T-cell (primary cell): ENCODE data around the gene ATP12A. TPM values are rescaled to one million over a fixed set of nuclear protein-coding genes. Genes with fewer than 3 reads are reported as not detected.
A peak's percentile ranks its signal among the peaks of the same experiment; 100 is the strongest.

ENCODE experiments used
- ATAC-seq, 4 experiments: fragments of 200-7000 bp in 3 of 4; fragments of 150-1000 bp in 1 of 4; cut with Tn5 transposase; replicated peaks in 1 of 4; 1 replicate in 3 of 4; 2 replicates in 1 of 4; pipeline ENCODE4 v1.10.0; 2021; ENCODE audit warnings: moderate library complexity in 3 of 4, mild to moderate bottlenecking in 2 of 4, moderate number of reproducible peaks in 1 of 4
- CTCF ChIA-PET, 2 donors: fragments of 300-600 bp; sonication (Branson Sonifier 250); formaldehyde crosslinking; loops; one replicate each; lab custom pipeline; 2022; ENCODE audit warnings: antibody characterized with exemption in 2 of 2; lab: Charles Lee
- POLR2A ChIA-PET, 2 donors: fragments of 300-600 bp; sonication (Branson Sonifier 250); formaldehyde crosslinking; loops; one replicate each; lab custom pipeline; 2022; ENCODE audit warnings: antibody characterized with exemption in 2 of 2; lab: Charles Lee
- DNase-seq, 35 experiments: peaks; one replicate each; pipeline versions ENCODE4 v3.0.0 to v3.0.0-alpha.2; 2013 to 2023
- H3K27ac ChIP-seq: one replicate; pipeline ENCODE4 v1.5.1; 2013; ENCODE audit warnings: low read length
- H3K27me3 ChIP-seq, 2 experiments: replicated peaks in 1 of 2; 1 replicate in 1 of 2; 2 replicates in 1 of 2; pipeline versions ENCODE4 v1.6.1 to v1.7.0; 2013; ENCODE audit warnings: low read length in 1 of 2, mixed read lengths in 1 of 2; ENCODE audit not compliant: control insufficient read depth in 2 of 2, insufficient read depth in 2 of 2; ENCODE audit errors: extremely low read depth in 1 of 2
- H3K36me3 ChIP-seq, 2 donors: 1 replicate in 1 of 2; 2 replicates in 1 of 2; pipeline versions ENCODE4 v1.6.1 to v1.7.0; 2013; ENCODE audit warnings: low read length in 1 of 2; ENCODE audit not compliant: control insufficient read depth in 2 of 2, insufficient read depth in 1 of 2; ENCODE audit errors: extremely low read depth in 1 of 2
- H3K4me1 ChIP-seq, 2 experiments: 1 replicate in 1 of 2; 2 replicates in 1 of 2; pipeline versions ENCODE4 v1.6.1 to v1.7.0; 2013; ENCODE audit warnings: low read length in 2 of 2, mixed read lengths in 1 of 2; ENCODE audit not compliant: insufficient read depth in 2 of 2, control insufficient read depth in 1 of 2; ENCODE audit errors: extremely low read depth in 1 of 2
- H3K4me3 ChIP-seq, 2 donors: 1 replicate in 1 of 2; 2 replicates in 1 of 2; pipeline versions ENCODE4 v1.5.1 to v1.7.0; 2013; ENCODE audit warnings: mild to moderate bottlenecking in 2 of 2, low read length in 1 of 2, moderate library complexity in 1 of 2; ENCODE audit not compliant: control insufficient read depth in 1 of 2; ENCODE audit errors: extremely low read depth in 1 of 2
- H3K9me3 ChIP-seq: 2 replicates; pipeline ENCODE4 v1.7.0; 2013
- H3K27ac Mint-ChIP-seq, 2 donors: one replicate each; pipeline ENCODE4 v1.8.0; 2020 to 2021; ENCODE audit warnings: mild to moderate bottlenecking in 2 of 2, mixed read lengths in 2 of 2
- H3K27me3 Mint-ChIP-seq, 2 donors: one replicate each; pipeline ENCODE4 v1.8.0; 2021 to 2022; ENCODE audit warnings: mixed read lengths in 2 of 2
- H3K36me3 Mint-ChIP-seq: one replicate; pipeline ENCODE4 v1.8.0; 2021; ENCODE audit warnings: mixed read lengths
- H3K4me1 Mint-ChIP-seq, 3 donors: one replicate each; pipeline ENCODE4 v1.8.0; 2020 to 2022; ENCODE audit warnings: mixed read lengths in 3 of 3, mild to moderate bottlenecking in 1 of 3
- H3K4me3 Mint-ChIP-seq, 3 donors: one replicate each; pipeline ENCODE4 v1.8.0; 2020 to 2022; ENCODE audit warnings: mild to moderate bottlenecking in 3 of 3, mixed read lengths in 3 of 3, moderate library complexity in 3 of 3
- H3K9me3 Mint-ChIP-seq, 3 donors: one replicate each; pipeline ENCODE4 v1.8.0; 2020 to 2022; ENCODE audit warnings: mixed read lengths in 3 of 3
- WGBS: methylation state at CpG from one replicate; pipeline ENCODE4 v1.1.5; 2013; ENCODE audit warnings: missing lambda C conversion rate; ENCODE audit not compliant: insufficient coverage; 5-methylcytosine and 5-hydroxymethylcytosine counted together
- total RNA-seq, 35 experiments: library from RNA in 6 of 35; stranded (reverse) in 6 of 35; fragments of 120-200 nt in 1 of 35; gene quantifications; one replicate each; pipeline versions ENCODE4 v1.2.1 to v1.2.4 and lab custom pipeline; 2013 to 2026

ATP12A gene
- total RNA-seq, 5 donors from 2014 or later (not counting 1 experiment from before 2014, with no cell fraction given): not detected

GRCh38 chr13:24745516-24745860 lies 65.3 kb downstream of the ATP12A start:
- H3K9me3 ChIP-seq: no peaks in the 10 kb centered on the region
- Mint-ChIP-seq H3K27ac (no peak overlapping the region), H3K4me1 (peaks cover 6 to 15% (median 15%) of the 10 kb centered on the region in 3 donors), H3K9me3 (no peaks in the 10 kb centered on the region), H3K4me3 (no peak overlapping the region), H3K27me3 (peaks cover 36 to 44% of the 10 kb centered on the region in 2 donors), H3K36me3 (no peaks in the 10 kb centered on the region)
- DNase-seq (no peak), ATAC-seq (no peak)
- POLR2A ChIA-PET: no interaction called here
- no peaks in the 10 kb centered on the region for H3K36me3 ChIP-seq
- peaks cover 0 to 17% of the 10 kb centered on the region in 2 experiments for H3K4me1 ChIP-seq
- H3K4me3 ChIP-seq: no peak overlapping the region
- CTCF ChIA-PET: no interaction called here
- 39% methylated on average over 24 of the region's 24 CpGs for WGBS
- no peak overlapping the region for H3K27ac ChIP-seq
- H3K27me3 ChIP-seq: peaks cover 9 to 57% of the 10 kb centered on the region in 2 experiments

- H3K27ac ChIP-seq: no peak overlapping the region
- no peak overlapping the region for H3K4me3 Mint-ChIP-seq
- H3K4me1 ChIP-seq: peaks cover 0 to 17% of the 10 kb centered on the region in 2 experiments
- DNase-seq (no peak), ATAC-seq (no peak)
- H3K9me3 ChIP-seq: no peaks in the 10 kb centered on the region
- 5% methylated on average over 62 of the region's 70 CpGs for WGBS
- H3K4me3 ChIP-seq: no peak overlapping the region
- peaks cover 6 to 15% (median 15%) of the 10 kb centered on the region in 3 donors for H3K4me1 Mint-ChIP-seq
- ChIA-PET POLR2A (no interaction called here), CTCF (no interaction called here)
- H3K27me3 ChIP-seq: peaks cover 9 to 57% of the 10 kb centered on the region in 2 experiments
- peaks cover 42 to 50% of the 10 kb centered on the region in 2 donors for H3K27me3 Mint-ChIP-seq
- H3K36me3 ChIP-seq: no peaks in the 10 kb centered on the region
- H3K27ac Mint-ChIP-seq: no peak overlapping the region
- no peaks in the 10 kb centered on the region for H3K36me3 Mint-ChIP-seq
- no peaks in the 10 kb centered on the region for H3K9me3 Mint-ChIP-seq
Observed at GRCh38 chr13:24745861-24746617, 65.8 kb downstream of the ATP12A start.

GRCh38 chr13:24746618-24747247 lies 66.5 kb downstream of the ATP12A start:
- peaks cover 9 to 55% of the 10 kb centered on the region in 2 experiments for H3K27me3 ChIP-seq
- H3K4me3 ChIP-seq: no peak overlapping the region
- WGBS: 2% methylated on average over 43 of the region's 56 CpGs
- DNase-seq: no peak
- no peak overlapping the region for H3K27ac ChIP-seq
- CTCF ChIA-PET: no interaction called here
- H3K4me1 ChIP-seq: peaks cover 0 to 17% of the 10 kb centered on the region in 2 experiments
- H3K27me3 Mint-ChIP-seq: peaks cover 47 to 52% of the 10 kb centered on the region in 2 donors
- peaks cover 6 to 15% (median 15%) of the 10 kb centered on the region in 3 donors for H3K4me1 Mint-ChIP-seq
- POLR2A ChIA-PET: interaction anchor here in 1 of 2 donors (0.6 kb wide), 1 partner anchor 281 kb away, joined by 6 read pairs; no protein-coding TSS in a partner anchor
- H3K9me3 Mint-ChIP-seq: no peaks in the 10 kb centered on the region
- no peak for ATAC-seq
- H3K4me3 Mint-ChIP-seq: peak overlapping the region in 2 of 3 donors; percentile 43 to 70
- H3K36me3 ChIP-seq: no peaks in the 10 kb centered on the region
- H3K27ac Mint-ChIP-seq: no peak overlapping the region
- no peaks in the 10 kb centered on the region for H3K9me3 ChIP-seq
- H3K36me3 Mint-ChIP-seq: no peaks in the 10 kb centered on the region

- DNase-seq (no peak), ATAC-seq (no peak)
- H3K27ac Mint-ChIP-seq: no peak overlapping the region
- whole genome bisulfite sequencing: 1% methylated on average over 61 of the region's 61 CpGs
- ChIA-PET CTCF (interaction anchor here in 1 of 2 donors (0.6 kb wide), 1 partner anchor 125 kb away, joined by 6 read pairs; no protein-coding TSS in a partner anchor), POLR2A (interaction anchor here in 1 of 2 donors (0.6 kb wide), 1 partner anchor 281 kb away, joined by 6 read pairs; no protein-coding TSS in a partner anchor)
- H3K36me3 Mint-ChIP-seq: no peaks in the 10 kb centered on the region
- H3K9me3 Mint-ChIP-seq: no peaks in the 10 kb centered on the region
- Histone ChIP-seq H3K4me1 (peaks cover 0 to 17% of the 10 kb centered on the region in 2 experiments), H3K4me3 (peak overlapping the region in 1 of 2 donors; percentile 33), H3K27me3 (peaks cover 9 to 55% of the 10 kb centered on the region in 2 experiments), H3K9me3 (no peaks in the 10 kb centered on the region), H3K36me3 (no peaks in the 10 kb centered on the region), H3K27ac (no peak overlapping the region)
- peaks cover 6 to 15% (median 15%) of the 10 kb centered on the region in 3 donors for H3K4me1 Mint-ChIP-seq
- H3K4me3 Mint-ChIP-seq: peak overlapping the region; percentile 43 to 70 (median 49)
- peaks cover 51 to 59% of the 10 kb centered on the region in 2 donors for H3K27me3 Mint-ChIP-seq
Observed at GRCh38 chr13:24747248-24748060, 67.2 kb downstream of the ATP12A start.

- no peaks in the 10 kb centered on the region for H3K36me3 ChIP-seq
- ChIA-PET POLR2A (no interaction called here), CTCF (interaction anchor here in 1 of 2 donors (0.6 kb wide), 1 partner anchor 126 kb away, joined by 6 read pairs; no protein-coding TSS in a partner anchor)
- H3K9me3 Mint-ChIP-seq: no peaks in the 10 kb centered on the region
- peak overlapping the region; percentile 17 to 47 (median 43) for H3K4me3 Mint-ChIP-seq
- ATAC-seq: no peak
- peaks cover 54 to 64% of the 10 kb centered on the region in 2 donors for H3K27me3 Mint-ChIP-seq
- peaks cover 0 to 17% of the 10 kb centered on the region in 2 experiments for H3K4me1 ChIP-seq
- H3K27ac ChIP-seq: no peak overlapping the region
- H3K9me3 ChIP-seq: no peaks in the 10 kb centered on the region
- DNase-seq: no peak
- peaks cover 6 to 15% (median 15%) of the 10 kb centered on the region in 3 donors for H3K4me1 Mint-ChIP-seq
- H3K36me3 Mint-ChIP-seq: no peaks in the 10 kb centered on the region
- H3K27me3 ChIP-seq: peaks cover 9 to 57% of the 10 kb centered on the region in 2 experiments
- no peak overlapping the region for H3K4me3 ChIP-seq
- no peak overlapping the region for H3K27ac Mint-ChIP-seq
- 12% methylated on average over 6 of the region's 10 CpGs for WGBS
Observed at GRCh38 chr13:24748061-24748400, 67.8 kb downstream of the ATP12A start.

GRCh38 chr13:24759197-24759596 lies 79.0 kb downstream of the ATP12A start:
- no peaks in the 10 kb centered on the region for H3K36me3 Mint-ChIP-seq
- no peaks in the 10 kb centered on the region for H3K36me3 ChIP-seq

More at GRCh38 chr13:24759197-24759596, 79.0 kb downstream of the ATP12A start:
- H3K4me1 ChIP-seq: no peaks in the 10 kb centered on the region
- H3K27me3 ChIP-seq: peaks cover 3 to 4% of the 10 kb centered on the region in 2 experiments
- ChIA-PET POLR2A (interaction anchor here in 1 of 2 donors (0.6 kb wide), 2 partner anchors 73 to 92 kb away, joined by 4 read pairs; no protein-coding TSS in a partner anchor), CTCF (interaction anchor here in 1 of 2 donors (0.6 kb wide), 1 partner anchor 1749 kb away, joined by 3 read pairs; no protein-coding TSS in a partner anchor)
- Mint-ChIP-seq H3K27me3 (peaks cover 21 to 25% of the 10 kb centered on the region in 2 donors), H3K9me3 (no peaks in the 10 kb centered on the region), H3K4me3 (no peak overlapping the region), H3K4me1 (no peaks in the 10 kb centered on the region), H3K27ac (no peak overlapping the region)
- no peak for ATAC-seq
- no peak overlapping the region for H3K4me3 ChIP-seq
- no peak for DNase-seq
- H3K27ac ChIP-seq: no peak overlapping the region
- no peaks in the 10 kb centered on the region for H3K9me3 ChIP-seq
